Fibroblast of mammary gland (primary cell): ENCODE results near the gene NINJ1.
"Not testable (repeated sequence)": the region's sequence is repeated elsewhere in the genome, so short reads cannot be mapped to it uniquely, and the experiment has no call there.

ENCODE experiments used
- DNase-seq: peaks from one replicate; pipeline ENCODE4 v3.0.0-alpha.2; 2010; ENCODE audit warnings: low read depth
- H3K4me3 ChIP-seq: 2 replicates; pipeline ENCODE4 v1.5.1; 2011; ENCODE audit warnings: low read depth, mild to moderate bottlenecking, low read length, moderate library complexity; ENCODE audit not compliant: control insufficient read depth
- CTCF ChIP-seq: conservative IDR thresholded peaks from 2 replicates; pipeline ENCODE4 v1.5.1; 2011; ENCODE audit warnings: low read depth, low read length, inconsistent platforms; ENCODE audit not compliant: control insufficient read depth, insufficient read depth

The NINJ1 gene

GRCh38 chr9:93119703-93119952 is 14.4 kb downstream of the NINJ1 start:
- no peak for DNase-seq
- no peak overlapping the region for H3K4me3 ChIP-seq
- TF ChIP-seq CTCF: no peak

- TF ChIP-seq CTCF: no peak
- DNase-seq: no peak
- H3K4me3 ChIP-seq: no peak overlapping the region
These were observed 15.0 kb downstream of the NINJ1 start for GRCh38 chr9:93118863-93119702.

DNA sequence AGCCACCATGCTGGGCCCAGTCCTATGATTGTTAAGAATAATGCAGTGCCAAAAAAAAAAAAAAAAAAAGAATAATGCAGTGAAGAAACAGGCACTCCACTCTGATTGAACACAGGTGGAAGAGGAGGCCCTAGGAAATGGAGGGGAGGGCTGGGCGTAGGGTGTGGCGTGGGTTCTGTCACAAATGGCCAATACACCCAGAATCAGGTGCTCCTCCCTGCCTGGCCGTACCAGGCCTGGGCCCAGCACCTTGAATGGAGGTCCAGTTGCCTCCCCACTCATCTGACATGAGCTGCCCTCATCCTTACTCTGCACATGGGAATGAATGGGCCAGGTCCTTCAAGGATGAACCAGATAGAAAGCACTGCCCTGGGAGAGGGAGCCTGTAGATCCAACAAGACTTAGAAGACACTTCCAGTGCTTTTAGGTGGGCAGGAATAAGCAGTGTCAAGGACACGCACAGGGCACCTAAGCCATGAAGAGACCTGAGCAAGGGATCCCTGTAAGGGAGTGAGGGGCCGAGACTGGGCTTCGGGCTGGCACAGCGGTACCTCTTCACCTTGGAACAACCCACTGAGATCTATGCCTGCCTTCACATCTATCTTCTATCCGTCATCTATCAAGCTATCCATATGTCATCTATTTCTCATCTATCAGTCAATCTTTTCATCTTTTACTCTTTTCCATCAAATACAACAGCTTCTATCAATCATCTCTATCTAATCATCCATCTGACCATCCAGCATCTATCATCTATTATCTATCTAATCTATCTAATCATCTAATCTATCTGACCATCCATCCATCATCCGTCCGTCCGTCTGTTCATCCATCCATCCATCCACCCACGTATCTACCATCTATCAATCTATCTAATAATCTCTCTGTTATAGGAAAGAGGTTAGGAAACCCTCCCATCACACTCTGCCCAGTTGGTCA is 15.9 kb downstream of the NINJ1 start:
- H3K4me3 ChIP-seq: no peak overlapping the region
- TF ChIP-seq CTCF: no peak

DNA sequence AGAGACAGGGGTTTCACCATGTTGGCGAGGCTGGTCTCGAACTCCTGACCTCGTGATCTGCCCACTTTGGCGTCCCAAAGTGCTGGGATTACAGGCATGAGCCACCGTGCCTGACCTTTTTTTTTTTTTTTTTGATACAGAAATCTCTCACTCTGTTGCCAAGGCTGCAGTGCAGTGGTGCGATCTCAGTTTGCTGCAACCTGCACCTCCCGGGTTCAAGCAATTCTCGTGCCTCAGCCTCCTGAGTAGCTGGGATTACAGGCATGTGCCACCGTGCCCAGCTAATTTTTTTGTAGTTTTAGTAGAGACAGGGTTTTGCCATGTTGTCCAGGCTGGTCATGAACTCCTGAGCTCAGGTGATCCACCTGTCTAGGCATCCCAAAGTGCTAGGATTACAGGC is 16.5 kb downstream of the NINJ1 start:
- DNase-seq: not testable (repeated sequence)

More for the DNA sequence above, 15.9 kb downstream of the NINJ1 start:
- DNase-seq: no peak

GRCh38 chr9:93116072-93116961 is 17.7 kb downstream of the NINJ1 start:
- DNase-seq: peak; percentile 85
- H3K4me3 ChIP-seq: no peak overlapping the region
- no peak for TF ChIP-seq CTCF

More for the DNA sequence above, 16.5 kb downstream of the NINJ1 start:
- H3K4me3 ChIP-seq: not testable (repeated sequence)

DNA sequence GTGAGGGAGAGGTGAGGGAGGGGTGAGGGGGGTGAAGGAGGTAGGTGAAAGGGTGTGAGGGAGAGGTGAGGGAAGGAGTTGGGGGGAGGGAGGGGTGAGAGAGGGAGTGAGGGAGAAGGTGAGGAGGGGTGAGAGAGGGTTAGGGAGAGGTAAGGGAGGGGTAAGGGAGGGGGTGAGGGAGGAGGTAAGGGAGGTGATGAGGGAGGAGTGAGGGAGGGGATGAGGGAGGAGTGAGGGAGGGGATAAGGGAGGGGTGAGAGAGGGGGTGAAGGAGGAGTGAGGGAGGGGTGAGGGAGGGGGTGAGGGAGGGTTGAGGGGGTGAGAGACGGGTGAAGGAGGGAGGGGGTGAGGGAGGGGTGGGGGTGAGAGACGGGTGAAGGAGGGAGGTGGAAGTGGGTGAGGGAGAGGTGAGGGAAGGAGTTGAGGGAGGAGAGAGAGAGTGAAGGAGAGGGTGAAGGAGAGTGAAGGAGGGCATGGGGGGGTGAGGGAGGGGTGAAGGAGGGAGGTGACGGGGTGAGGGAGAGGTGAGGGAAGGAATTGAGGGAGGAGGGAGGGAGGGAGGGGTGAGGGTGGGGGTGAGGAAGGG is 18.5 kb downstream of the NINJ1 start:
- no peak for TF ChIP-seq CTCF
- DNase-seq: no peak

DNA sequence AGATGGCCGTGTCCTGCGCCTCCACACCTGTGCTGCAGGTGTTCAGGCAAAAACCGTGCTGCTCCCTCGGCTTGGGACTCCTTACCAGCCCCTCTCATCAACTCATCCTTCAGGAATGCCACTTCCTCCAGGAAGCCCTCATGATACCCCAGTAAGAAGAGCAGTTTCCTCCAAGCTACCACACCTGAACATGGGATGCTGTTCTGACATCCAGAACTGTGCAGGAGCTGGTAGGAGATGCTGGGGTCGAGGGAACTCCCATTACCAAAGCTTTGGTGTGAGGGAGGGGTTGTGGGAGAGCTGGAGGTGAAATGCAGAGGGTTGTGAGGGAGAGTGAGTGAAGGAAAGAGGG is 19.1 kb downstream of the NINJ1 start:
- TF ChIP-seq CTCF: no peak
- H3K4me3 ChIP-seq: no peak overlapping the region
- DNase-seq: no peak

More for the DNA sequence above, 18.5 kb downstream of the NINJ1 start:
- H3K4me3 ChIP-seq: no peak overlapping the region
